K562 (cell line): ENCODE measurements around the gene ZC3H18. TPM values are rescaled to one million over a fixed set of nuclear protein-coding genes. Genes with fewer than 3 reads are reported as not detected.

Experiments used
- ADNP ChIP-seq: fragments of 200-800 bp; sonication (Bioruptor generic); IDR thresholded peaks from 2 replicates; pipeline ENCODE4 v1.6.1; 2016; ENCODE audit warnings: missing genetic modification characterization, missing compliant biosample characterization
- CCAR2 ChIP-seq: fragments of 200-400 bp; formaldehyde crosslinking; IDR thresholded peaks from 2 replicates; pipeline ENCODE4 v1.6.1; 2017; ENCODE audit warnings: mild to moderate bottlenecking, low read depth, low read length
- EGR1 ChIP-seq: fragments of 450-650 bp; conservative IDR thresholded peaks from 2 replicates; pipeline ENCODE4 v1.6.1; 2017; ENCODE audit warnings: mild to moderate bottlenecking
- ELF2 ChIP-seq: fragments of 250-450 bp; sonication (Bioruptor Pico); IDR thresholded peaks from 2 replicates; pipeline ENCODE4 v1.5.0; 2021; ENCODE audit warnings: mild to moderate bottlenecking
- ESRRA ChIP-seq: fragments of 450-650 bp; IDR thresholded peaks from 2 replicates; pipeline ENCODE4 v1.6.1; 2014; ENCODE audit warnings: low read depth, mild to moderate bottlenecking, moderate library complexity, borderline replicate concordance
- ESRRB ChIP-seq: fragments of 250-450 bp; sonication (Bioruptor Pico); IDR thresholded peaks from 2 replicates; pipeline ENCODE4 v1.5.0; 2020; ENCODE audit warnings: mild to moderate bottlenecking, moderate library complexity, borderline replicate concordance
- FOSL1 ChIP-seq: fragments of 200-800 bp; sonication (Bioruptor generic); conservative IDR thresholded peaks from 2 replicates; pipeline ENCODE4 v1.6.1; 2016; ENCODE audit warnings: missing genetic modification characterization, missing compliant biosample characterization
- FOXA1 ChIP-seq: fragments of 450-650 bp; IDR thresholded peaks from 2 replicates; pipeline ENCODE4 v1.6.1; 2016; ENCODE audit warnings: mild to moderate bottlenecking, borderline replicate concordance
- HIVEP1 ChIP-seq: fragments of 250-450 bp; sonication (Bioruptor Pico); IDR thresholded peaks from 2 replicates; pipeline ENCODE4 v1.4.0; 2020; ENCODE audit warnings: mild to moderate bottlenecking
- MEF2A ChIP-seq: IDR thresholded peaks from 2 replicates; pipeline ENCODE4 v1.6.1; 2011; ENCODE audit warnings: low read depth, mild to moderate bottlenecking, low read length, moderate library complexity; ENCODE audit not compliant: control insufficient read depth
- MTA1 ChIP-seq: fragments of 450-650 bp; IDR thresholded peaks from 2 replicates; pipeline ENCODE4 v1.6.1; 2017; ENCODE audit warnings: borderline replicate concordance
- NCOA6 ChIP-seq: fragments of 450-650 bp; IDR thresholded peaks from 2 replicates; pipeline ENCODE4 v1.6.1; 2017; ENCODE audit warnings: mild to moderate bottlenecking
- NEUROD1 ChIP-seq: fragments of 150-350 bp; IDR thresholded peaks from 2 replicates; pipeline ENCODE4 v1.6.1; 2014; ENCODE audit warnings: borderline replicate concordance, low read length, low read depth; ENCODE audit not compliant: partially characterized antibody
- PHF20 ChIP-seq: fragments of 450-650 bp; IDR thresholded peaks from 2 replicates; pipeline ENCODE4 v1.6.1; 2018; ENCODE audit not compliant: partially characterized antibody
- RAD51 ChIP-seq: fragments of 450-650 bp; IDR thresholded peaks from 2 replicates; pipeline ENCODE4 v1.7.1; 2016; ENCODE audit warnings: low read depth, mild to moderate bottlenecking, borderline replicate concordance
- RB1 ChIP-seq: fragments of 450-650 bp; IDR thresholded peaks from 2 replicates; pipeline ENCODE4 v1.6.1; 2017; ENCODE audit warnings: low read depth, mild to moderate bottlenecking
- SAFB2 ChIP-seq: fragments of 200-400 bp; formaldehyde crosslinking; IDR thresholded peaks from 2 replicates; pipeline ENCODE4 v1.6.1; 2018; ENCODE audit warnings: borderline replicate concordance, low read length, low read depth, moderate library complexity; ENCODE audit not compliant: severe bottlenecking
- TBP ChIP-seq: optimal IDR thresholded peaks from 2 replicates; pipeline ENCODE3; 2011; ENCODE audit warnings: low read depth, low read length, improper control_type of control experiment
- polyA plus RNA-seq, 8 experiments: library from polyadenylated mRNA; depleted of rRNA in 4 of 8; stranded (reverse) in 5 of 8; unstranded in 3 of 8; fragments of >200 nt; fragmentation: Nextera tagmentation in 2 of 8; fragmentation: Illumina TruSeq in 1 of 8; extraction: Ambion mirVana in 2 of 8; extraction: Trizol in 1 of 8; gene quantifications; 2 replicates each; pipeline versions ENCODE4 v1.2.1 to v1.2.3, GENCODE V29; 2011 to 2014; ENCODE audit warnings: inconsistent platforms in 1 of 8, missing spikeins in 1 of 8
- total RNA-seq, 7 experiments: library from RNA; depleted of rRNA in 6 of 7; stranded (reverse); fragments of >200 nt in 6 of 7; fragmentation: Illumina TruSeq in 2 of 7; extraction: Trizol in 2 of 7; gene quantifications; 2 replicates each; pipeline versions ENCODE4 v1.2.1 to v1.2.3, GENCODE V29; 2011 to 2021; ENCODE audit warnings: low replicate concordance in 1 of 7
- TF ChIP-seq, protein P1 (sequence below): sonication (generic); formaldehyde crosslinking; IDR thresholded peaks from 2 replicates; pipeline ENCODE4 v1.8.0; 2022; ENCODE audit warnings: missing genetic modification reagents, mild to moderate bottlenecking, borderline replicate concordance
- TF ChIP-seq, protein P2 (sequence below): sonication (generic); formaldehyde crosslinking; IDR thresholded peaks from 2 replicates; pipeline ENCODE4 v1.8.0; 2022; ENCODE audit warnings: mild to moderate bottlenecking, missing genetic modification reagents
- TF ChIP-seq, protein P3 (sequence below): fragments of 450-650 bp; formaldehyde crosslinking; IDR thresholded peaks from 2 replicates; pipeline ENCODE4 v1.4.0; 2020; ENCODE audit warnings: mild to moderate bottlenecking
- TF ChIP-seq, protein P4 (sequence below): fragments of 450-650 bp; IDR thresholded peaks from 2 replicates; pipeline ENCODE4 v1.6.1; 2016; ENCODE audit warnings: antibody characterized with exemption
- TF ChIP-seq, protein P5 (sequence below): sonication (generic); formaldehyde crosslinking; IDR thresholded peaks from 2 replicates; pipeline ENCODE4 v1.8.0; 2022; ENCODE audit warnings: mild to moderate bottlenecking, missing genetic modification reagents

Gene ZC3H18
- total and polyA plus RNA-seq, 9 of the 15 experiments (the other 6 are each of a cell fraction or from before 2014, with no cell fraction given): 1.7 to 88.7 (median 26.9) TPM

DNA sequence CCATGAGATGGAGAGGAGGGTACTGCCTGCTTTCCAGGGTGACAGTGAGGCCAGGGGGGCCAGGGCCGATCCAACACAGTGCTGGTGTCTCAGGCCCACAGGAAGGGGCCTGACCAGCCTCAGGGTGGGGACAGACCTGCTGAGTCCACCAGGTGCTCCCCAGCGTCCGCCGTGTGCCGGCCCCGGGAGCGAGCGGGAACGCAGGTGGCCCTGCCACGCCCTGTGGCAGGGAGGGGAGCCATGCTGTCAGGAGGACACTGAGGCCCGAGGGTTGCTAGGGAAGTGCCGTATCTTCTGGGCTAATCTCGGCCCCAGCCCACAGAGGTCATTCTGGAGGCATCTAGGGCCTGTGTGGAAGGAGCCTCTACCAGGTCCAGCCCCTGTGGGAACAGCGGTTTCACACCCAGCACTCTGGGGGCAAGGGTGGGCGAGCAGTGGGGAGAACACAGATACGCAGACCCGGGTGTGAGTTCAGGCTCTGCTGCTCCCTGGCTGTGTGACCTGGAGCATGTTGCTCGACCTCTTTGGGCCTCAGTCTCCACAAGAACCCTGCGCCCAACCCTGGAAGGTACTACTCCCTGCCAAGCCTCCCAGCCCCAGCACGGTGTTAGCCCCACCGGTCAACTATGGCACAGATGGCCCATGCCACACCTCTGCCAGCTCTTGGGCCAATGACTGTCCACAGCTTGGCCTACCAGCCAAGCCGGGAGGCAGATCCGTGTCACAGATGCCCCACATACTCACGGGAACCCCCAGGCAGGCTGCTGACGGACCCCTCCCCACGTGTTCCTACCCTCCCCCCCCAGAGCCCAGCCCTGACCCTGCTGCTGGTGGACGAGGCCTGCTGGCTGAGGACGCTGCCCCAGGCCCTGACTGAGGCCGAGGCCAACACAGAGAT is 43.9 kb upstream of the ZC3H18 start (continued):
- TF ChIP-seq, protein P1, sequence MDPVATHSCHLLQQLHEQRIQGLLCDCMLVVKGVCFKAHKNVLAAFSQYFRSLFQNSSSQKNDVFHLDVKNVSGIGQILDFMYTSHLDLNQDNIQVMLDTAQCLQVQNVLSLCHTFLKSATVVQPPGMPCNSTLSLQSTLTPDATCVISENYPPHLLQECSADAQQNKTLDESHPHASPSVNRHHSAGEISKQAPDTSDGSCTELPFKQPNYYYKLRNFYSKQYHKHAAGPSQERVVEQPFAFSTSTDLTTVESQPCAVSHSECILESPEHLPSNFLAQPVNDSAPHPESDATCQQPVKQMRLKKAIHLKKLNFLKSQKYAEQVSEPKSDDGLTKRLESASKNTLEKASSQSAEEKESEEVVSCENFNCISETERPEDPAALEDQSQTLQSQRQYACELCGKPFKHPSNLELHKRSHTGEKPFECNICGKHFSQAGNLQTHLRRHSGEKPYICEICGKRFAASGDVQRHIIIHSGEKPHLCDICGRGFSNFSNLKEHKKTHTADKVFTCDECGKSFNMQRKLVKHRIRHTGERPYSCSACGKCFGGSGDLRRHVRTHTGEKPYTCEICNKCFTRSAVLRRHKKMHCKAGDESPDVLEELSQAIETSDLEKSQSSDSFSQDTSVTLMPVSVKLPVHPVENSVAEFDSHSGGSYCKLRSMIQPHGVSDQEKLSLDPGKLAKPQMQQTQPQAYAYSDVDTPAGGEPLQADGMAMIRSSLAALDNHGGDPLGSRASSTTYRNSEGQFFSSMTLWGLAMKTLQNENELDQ (CRISPR knock-in tag): no peak
- TF ChIP-seq ADNP (tag) (no peak), PHF20 (no peak), MTA1 (no peak), NEUROD1 (no peak), FOXA1 (no peak), SAFB2 (no peak), HIVEP1 (CRISPR knock-in tag) (no peak), MEF2A (no peak), ESRRB (CRISPR knock-in tag) (no peak), RAD51 (no peak), EGR1 (no peak), NCOA6 (no peak), CCAR2 (no peak), TBP (no peak), ESRRA (peak; percentile 95), FOSL1 (no peak), ELF2 (no peak), RB1 (peak; percentile 50; the same call in 1 of the 2 replicates)
- TF ChIP-seq, protein P2, sequence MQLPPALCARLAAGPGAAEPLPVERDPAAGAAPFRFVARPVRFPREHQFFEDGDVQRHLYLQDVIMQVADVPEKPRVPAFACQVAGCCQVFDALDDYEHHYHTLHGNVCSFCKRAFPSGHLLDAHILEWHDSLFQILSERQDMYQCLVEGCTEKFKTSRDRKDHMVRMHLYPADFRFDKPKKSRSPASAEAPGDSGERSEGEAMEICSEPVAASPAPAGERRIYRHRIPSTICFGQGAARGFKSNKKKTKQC (CRISPR knock-in tag): no peak
- TF ChIP-seq, protein P3, sequence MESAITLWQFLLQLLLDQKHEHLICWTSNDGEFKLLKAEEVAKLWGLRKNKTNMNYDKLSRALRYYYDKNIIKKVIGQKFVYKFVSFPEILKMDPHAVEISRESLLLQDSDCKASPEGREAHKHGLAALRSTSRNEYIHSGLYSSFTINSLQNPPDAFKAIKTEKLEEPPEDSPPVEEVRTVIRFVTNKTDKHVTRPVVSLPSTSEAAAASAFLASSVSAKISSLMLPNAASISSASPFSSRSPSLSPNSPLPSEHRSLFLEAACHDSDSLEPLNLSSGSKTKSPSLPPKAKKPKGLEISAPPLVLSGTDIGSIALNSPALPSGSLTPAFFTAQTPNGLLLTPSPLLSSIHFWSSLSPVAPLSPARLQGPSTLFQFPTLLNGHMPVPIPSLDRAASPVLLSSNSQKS (CRISPR knock-in tag): no peak
- TF ChIP-seq, protein P4, sequence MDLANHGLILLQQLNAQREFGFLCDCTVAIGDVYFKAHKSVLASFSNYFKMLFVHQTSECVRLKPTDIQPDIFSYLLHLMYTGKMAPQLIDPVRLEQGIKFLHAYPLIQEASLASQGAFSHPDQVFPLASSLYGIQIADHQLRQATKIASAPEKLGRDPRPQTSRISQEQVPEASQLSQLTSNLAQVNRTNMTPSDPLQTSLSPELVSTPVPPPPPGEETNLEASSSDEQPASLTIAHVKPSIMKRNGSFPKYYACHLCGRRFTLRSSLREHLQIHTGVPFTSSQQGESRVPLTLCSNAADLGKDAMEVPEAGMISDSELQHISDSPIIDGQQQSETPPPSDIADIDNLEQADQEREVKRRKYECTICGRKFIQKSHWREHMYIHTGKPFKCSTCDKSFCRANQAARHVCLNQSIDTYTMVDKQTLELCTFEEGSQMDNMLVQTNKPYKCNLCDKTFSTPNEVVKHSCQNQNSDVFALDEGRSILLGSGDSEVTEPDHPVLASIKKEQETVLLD: no peak; the same call in 1 of the 2 replicates
- TF ChIP-seq, protein P5, sequence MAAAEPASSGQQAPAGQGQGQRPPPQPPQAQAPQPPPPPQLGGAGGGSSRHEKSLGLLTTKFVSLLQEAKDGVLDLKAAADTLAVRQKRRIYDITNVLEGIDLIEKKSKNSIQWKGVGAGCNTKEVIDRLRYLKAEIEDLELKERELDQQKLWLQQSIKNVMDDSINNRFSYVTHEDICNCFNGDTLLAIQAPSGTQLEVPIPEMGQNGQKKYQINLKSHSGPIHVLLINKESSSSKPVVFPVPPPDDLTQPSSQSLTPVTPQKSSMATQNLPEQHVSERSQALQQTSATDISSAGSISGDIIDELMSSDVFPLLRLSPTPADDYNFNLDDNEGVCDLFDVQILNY: no peak
